Activated T-cell treated with anti-CD3 and anti-CD28 coated beads for 1 hour (primary cell): ENCODE results near the gene KIF1A.

Experiments used
- DNase-seq: peaks from one replicate; pipeline ENCODE4 v3.0.0-alpha.2; 2020; ENCODE audit warnings: low read depth

KIF1A gene

GRCh38 chr2:240819858-240820606 lies at the start of gene KIF1A:
Gene KIF1A, minus strand, starts transcription at chr2:240820219. Its CDS starts 22,467 bp downstream, at chr2:240797752.
- no peak for DNase-seq

- no peak for DNase-seq
Observed at GRCh38 chr2:240869109-240869955, 49.3 kb upstream of the KIF1A start.

GRCh38 chr2:240868286-240869108 lies 48.5 kb upstream of the KIF1A start, which contains the start of gene AGXT:
Gene AGXT, plus strand, starts transcription at chr2:240868824. Its CDS starts 42 bp downstream, at chr2:240868866.
- DNase-seq: no peak

GRCh38 chr2:240865391-240865790 lies 45.4 kb upstream of the KIF1A start:
- no peak for DNase-seq

GRCh38 chr2:240864475-240864874 lies 44.5 kb upstream of the KIF1A start:
- no peak for DNase-seq

GRCh38 chr2:240861547-240861946 lies 41.5 kb upstream of the KIF1A start:
- no peak for DNase-seq

- DNase-seq: no peak
Observed at GRCh38 chr2:240858871-240859270, 38.9 kb upstream of the KIF1A start.

- no peak for DNase-seq
Observed at GRCh38 chr2:240858321-240858720, 38.3 kb upstream of the KIF1A start.

- DNase-seq: no peak
Observed at GRCh38 chr2:240857039-240858008, 37.3 kb upstream of the KIF1A start.

GRCh38 chr2:240856151-240856980 lies 36.3 kb upstream of the KIF1A start:
- no peak for DNase-seq

- DNase-seq: no peak
Observed at GRCh38 chr2:240855670-240856069, 35.7 kb upstream of the KIF1A start.

GRCh38 chr2:240852671-240853314 lies 32.8 kb upstream of the KIF1A start:
- no peak for DNase-seq

- peak; percentile 85 for DNase-seq
Observed at GRCh38 chr2:240851078-240851991, 31.3 kb upstream of the KIF1A start.

GRCh38 chr2:240850756-240851077 lies 30.7 kb upstream of the KIF1A start:
- no peak for DNase-seq

GRCh38 chr2:240850026-240850425 lies 30.0 kb upstream of the KIF1A start:
- no peak for DNase-seq

GRCh38 chr2:240848900-240849680 lies 29.1 kb upstream of the KIF1A start:
- DNase-seq: no peak

- DNase-seq: no peak
Observed at GRCh38 chr2:240847817-240848216, 27.8 kb upstream of the KIF1A start.
